Measurements from ENCODE around the gene VOPP1.
A peak's percentile ranks its signal among the peaks of the same experiment; 100 is the strongest.

VOPP1 gene

DNA sequence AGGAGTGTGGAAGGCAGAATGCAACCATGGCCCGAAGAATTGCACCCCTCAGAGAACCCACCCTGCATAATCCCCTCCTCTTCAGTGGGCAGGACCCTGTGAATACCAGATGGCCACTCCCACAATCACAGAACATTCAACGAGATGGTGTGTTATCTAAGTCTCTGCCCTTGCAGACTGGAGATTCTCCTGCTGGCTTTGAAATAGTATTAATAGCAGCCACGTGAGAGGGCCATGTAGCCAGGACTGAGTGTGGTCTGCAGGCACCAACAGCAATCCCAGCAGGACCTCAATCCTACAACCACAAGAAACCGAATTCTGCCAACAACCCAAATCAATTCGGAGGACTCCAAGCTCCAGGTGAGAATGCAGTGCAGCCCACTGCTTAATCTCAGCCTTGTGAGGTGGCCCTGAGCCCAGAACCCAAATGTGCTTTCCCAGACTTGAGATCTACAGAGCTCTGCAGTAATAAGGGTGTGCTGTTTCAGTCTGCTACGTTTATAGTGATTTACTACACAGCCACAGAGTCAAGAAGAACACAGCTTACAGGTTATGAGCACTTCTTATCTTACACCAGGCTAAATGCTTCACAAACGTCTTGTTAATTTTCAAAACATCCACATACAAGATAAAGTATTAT is 72.1 kb downstream of the VOPP1 start:
- Histone ChIP-seq H3K4me3 (ENCODE audit: low read depth, low read length) (no peak overlapping the region), H3K36me3 (ENCODE audit: control insufficient read depth, insufficient read depth, low read length) (peaks cover 7% of the 10 kb centered on the region), H3K9ac (ENCODE audit: low read depth, low read length) (no peak overlapping the region), H3K27me3 (ENCODE audit: control insufficient read depth, insufficient read depth, low read length) (no peaks in the 10 kb centered on the region), H3K9me3 (ENCODE audit: control insufficient read depth, insufficient read depth, low read length) (no peaks in the 10 kb centered on the region), H3K4me1 (ENCODE audit: control insufficient read depth, insufficient read depth, low read length) (no peaks in the 10 kb centered on the region)

DNA sequence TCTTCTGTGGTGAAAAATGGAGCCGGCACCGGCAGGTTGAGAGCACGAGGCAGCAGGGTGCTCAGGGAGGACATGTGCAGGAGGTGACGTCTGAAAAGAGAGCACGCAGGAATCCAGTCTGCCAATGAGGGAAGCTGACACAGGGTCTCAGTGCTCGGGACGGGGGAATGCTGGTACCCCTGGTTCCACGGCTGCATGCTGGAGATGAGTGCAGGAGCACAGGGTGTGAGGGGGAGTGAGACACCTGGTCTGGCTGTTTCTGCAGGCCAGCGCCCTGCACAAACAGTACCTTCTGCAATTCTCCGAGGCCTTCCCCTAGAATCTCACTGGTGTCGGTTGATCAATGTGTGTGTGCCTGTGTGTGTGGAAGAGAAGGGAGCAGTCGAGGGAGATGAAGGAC is 72.7 kb downstream of the VOPP1 start:
- Histone ChIP-seq H3K4me1 (ENCODE audit: control insufficient read depth, insufficient read depth, low read length) (no peaks in the 10 kb centered on the region), H3K9me3 (ENCODE audit: control insufficient read depth, insufficient read depth, low read length) (no peaks in the 10 kb centered on the region), H3K4me3 (ENCODE audit: low read depth, low read length) (no peak overlapping the region), H3K27me3 (ENCODE audit: control insufficient read depth, insufficient read depth, low read length) (no peaks in the 10 kb centered on the region), H3K9ac (ENCODE audit: low read depth, low read length) (no peak overlapping the region), H3K36me3 (ENCODE audit: control insufficient read depth, insufficient read depth, low read length) (peaks cover 7% of the 10 kb centered on the region)

DNA sequence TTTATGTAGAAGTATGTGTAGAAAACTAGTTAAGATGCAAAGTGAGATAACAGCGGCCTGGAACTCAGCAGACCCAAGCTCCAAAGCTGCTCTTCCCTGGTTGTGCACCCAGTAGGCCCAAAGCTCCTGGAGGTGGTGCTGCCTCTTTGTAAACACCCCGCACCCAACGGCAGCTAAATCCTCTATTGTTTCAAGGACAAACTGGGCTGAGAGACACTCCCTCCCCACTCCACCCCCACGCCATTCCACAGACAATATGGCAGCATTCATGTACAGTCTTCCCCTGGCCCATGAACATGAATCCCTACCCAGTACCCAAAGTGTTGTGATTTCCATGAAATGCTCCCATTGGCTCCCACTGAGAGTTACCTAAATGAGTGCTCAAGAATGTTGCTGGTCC is 73.5 kb downstream of the VOPP1 start:
- H3K9me3 ChIP-seq (ENCODE audit: control insufficient read depth, insufficient read depth, low read length) = no peaks in the 10 kb centered on the region
- H3K36me3 ChIP-seq (ENCODE audit: control insufficient read depth, insufficient read depth, low read length) = peaks cover 7% of the 10 kb centered on the region
- no peaks in the 10 kb centered on the region for H3K4me1 ChIP-seq (ENCODE audit: control insufficient read depth, insufficient read depth, low read length)
- no peak overlapping the region for H3K4me3 ChIP-seq (ENCODE audit: low read depth, low read length)
- H3K9ac ChIP-seq (ENCODE audit: low read depth, low read length) = no peak overlapping the region
- no peaks in the 10 kb centered on the region for H3K27me3 ChIP-seq (ENCODE audit: control insufficient read depth, insufficient read depth, low read length)

DNA sequence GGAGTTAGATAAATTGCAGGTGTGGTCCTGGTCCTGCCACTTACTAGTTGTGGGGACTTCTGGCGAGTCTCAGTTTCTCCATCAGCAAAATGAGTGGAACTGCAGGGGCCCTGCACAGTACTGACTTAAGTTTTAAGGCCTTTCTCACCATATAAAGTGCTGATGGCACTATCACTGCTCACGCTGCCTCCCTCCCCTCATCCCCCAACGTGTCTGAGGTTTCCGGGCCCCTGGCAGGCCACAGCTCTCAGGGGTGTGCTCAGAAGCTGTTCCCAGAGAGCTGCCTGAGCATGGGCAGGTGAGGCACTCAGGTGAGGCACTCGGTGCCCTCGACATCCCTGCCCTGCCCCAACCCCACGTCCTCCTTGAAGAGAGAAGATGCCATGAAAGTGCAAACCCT is 74.2 kb downstream of the VOPP1 start:
- peaks cover 7% of the 10 kb centered on the region for H3K36me3 ChIP-seq (ENCODE audit: control insufficient read depth, insufficient read depth, low read length)
- peak overlapping the region; percentile 37 for H3K9ac ChIP-seq (ENCODE audit: low read depth, low read length)
- H3K9me3 ChIP-seq (ENCODE audit: control insufficient read depth, insufficient read depth, low read length) = no peaks in the 10 kb centered on the region
- H3K4me3 ChIP-seq (ENCODE audit: low read depth, low read length) = no peak overlapping the region
- H3K27me3 ChIP-seq (ENCODE audit: control insufficient read depth, insufficient read depth, low read length) = no peaks in the 10 kb centered on the region
- no peaks in the 10 kb centered on the region for H3K4me1 ChIP-seq (ENCODE audit: control insufficient read depth, insufficient read depth, low read length)

DNA sequence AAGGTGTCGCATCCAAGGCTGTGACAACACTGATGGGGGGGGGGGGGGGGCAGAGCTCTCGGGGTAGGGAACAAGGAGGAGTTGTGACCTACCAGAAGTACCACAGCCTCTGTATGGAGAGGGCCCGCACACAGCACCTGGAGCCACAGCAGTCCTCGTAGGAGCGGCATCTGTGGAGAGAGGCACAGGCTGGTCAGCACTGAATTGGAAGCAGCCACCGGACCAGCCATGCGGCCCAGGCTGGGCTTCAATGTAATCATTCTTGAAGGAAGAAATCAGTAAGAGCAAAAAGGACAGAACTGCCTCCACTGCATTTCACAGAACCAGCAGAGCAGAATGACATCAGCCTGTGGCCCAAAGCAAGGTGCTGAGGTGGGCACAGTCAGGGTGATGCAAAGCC is 74.8 kb downstream of the VOPP1 start:
- Histone ChIP-seq H3K4me1 (ENCODE audit: control insufficient read depth, insufficient read depth, low read length) (no peaks in the 10 kb centered on the region), H3K9ac (ENCODE audit: low read depth, low read length) (no peak overlapping the region), H3K36me3 (ENCODE audit: control insufficient read depth, insufficient read depth, low read length) (peaks cover 7% of the 10 kb centered on the region), H3K4me3 (ENCODE audit: low read depth, low read length) (no peak overlapping the region), H3K9me3 (ENCODE audit: control insufficient read depth, insufficient read depth, low read length) (no peaks in the 10 kb centered on the region), H3K27me3 (ENCODE audit: control insufficient read depth, insufficient read depth, low read length) (no peaks in the 10 kb centered on the region)

DNA sequence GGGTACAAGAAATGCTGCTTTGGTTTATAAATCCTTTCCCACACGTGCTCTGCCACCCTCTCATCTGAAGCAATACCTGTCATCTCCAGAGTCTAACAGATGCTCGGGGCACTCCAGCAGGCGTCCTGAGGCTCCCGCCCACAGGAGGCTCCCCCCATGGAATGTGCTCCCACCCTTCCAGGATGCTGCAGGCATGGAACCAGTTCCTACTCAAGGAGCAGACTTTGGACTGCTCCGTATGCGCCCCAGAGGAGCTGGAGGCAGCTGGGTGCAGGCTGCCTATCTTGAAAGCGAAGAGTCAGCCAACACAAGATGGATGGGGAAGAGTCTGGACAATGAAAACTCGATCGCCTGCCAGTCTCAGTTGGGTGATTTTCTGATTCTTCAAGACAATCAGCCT is 75.4 kb downstream of the VOPP1 start:
- H3K4me1 ChIP-seq (ENCODE audit: control insufficient read depth, insufficient read depth, low read length) = no peaks in the 10 kb centered on the region
- no peak overlapping the region for H3K9ac ChIP-seq (ENCODE audit: low read depth, low read length)
- no peak overlapping the region for H3K4me3 ChIP-seq (ENCODE audit: low read depth, low read length)
- H3K36me3 ChIP-seq (ENCODE audit: control insufficient read depth, insufficient read depth, low read length) = peaks cover 7% of the 10 kb centered on the region
- H3K9me3 ChIP-seq (ENCODE audit: control insufficient read depth, insufficient read depth, low read length) = no peaks in the 10 kb centered on the region
- H3K27me3 ChIP-seq (ENCODE audit: control insufficient read depth, insufficient read depth, low read length) = no peaks in the 10 kb centered on the region

DNA sequence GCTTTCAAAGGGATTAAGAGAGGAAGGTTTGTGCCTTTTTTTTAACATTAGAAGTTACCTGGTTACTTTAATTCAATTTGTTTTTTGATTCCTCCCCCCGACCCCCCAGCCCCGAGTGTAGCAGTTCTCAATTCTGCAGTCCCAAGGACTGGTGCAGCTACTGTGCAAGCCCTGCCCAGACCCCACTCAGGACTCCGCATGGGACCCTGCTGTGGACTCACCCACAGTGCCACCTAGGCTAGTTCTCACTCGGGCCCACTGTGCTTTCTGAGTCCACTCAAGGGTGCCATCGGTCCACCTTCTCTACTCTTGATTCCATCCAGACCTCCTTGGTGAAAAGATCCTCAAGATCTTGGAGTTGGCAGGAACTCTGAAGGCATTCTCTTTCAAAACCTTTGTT is 77.4 kb downstream of the VOPP1 start:
- Histone ChIP-seq H3K4me1 (ENCODE audit: control insufficient read depth, insufficient read depth, low read length) (no peaks in the 10 kb centered on the region), H3K9ac (ENCODE audit: low read depth, low read length) (no peak overlapping the region), H3K27me3 (ENCODE audit: control insufficient read depth, insufficient read depth, low read length) (no peaks in the 10 kb centered on the region), H3K9me3 (ENCODE audit: control insufficient read depth, insufficient read depth, low read length) (no peaks in the 10 kb centered on the region), H3K4me3 (ENCODE audit: low read depth, low read length) (no peak overlapping the region), H3K36me3 (ENCODE audit: control insufficient read depth, insufficient read depth, low read length) (peaks cover 10% of the 10 kb centered on the region)

DNA sequence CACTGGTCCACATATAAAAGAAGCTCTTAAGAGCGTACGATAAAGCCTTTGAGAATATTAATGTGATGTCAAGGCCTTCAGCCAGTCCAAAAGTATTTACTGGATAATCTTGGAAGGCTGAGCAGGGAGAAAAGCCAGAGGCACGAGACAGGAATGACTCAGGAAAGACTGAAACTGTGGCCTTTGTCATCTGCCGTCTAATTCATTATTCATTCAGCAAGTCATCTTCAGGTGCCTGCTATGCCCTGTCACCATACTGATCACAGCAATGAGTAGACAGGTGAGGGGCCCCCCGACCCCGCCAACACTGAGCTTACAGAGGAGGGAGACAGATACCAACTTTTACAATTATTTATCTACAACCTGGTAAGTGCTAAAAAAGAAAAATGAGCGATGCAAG is 78.9 kb downstream of the VOPP1 start:
- Histone ChIP-seq H3K9ac (ENCODE audit: low read depth, low read length) (no peak overlapping the region), H3K4me1 (ENCODE audit: control insufficient read depth, insufficient read depth, low read length) (no peaks in the 10 kb centered on the region), H3K4me3 (ENCODE audit: low read depth, low read length) (no peak overlapping the region), H3K9me3 (ENCODE audit: control insufficient read depth, insufficient read depth, low read length) (no peaks in the 10 kb centered on the region), H3K36me3 (ENCODE audit: control insufficient read depth, insufficient read depth, low read length) (peaks cover 21% of the 10 kb centered on the region), H3K27me3 (ENCODE audit: control insufficient read depth, insufficient read depth, low read length) (no peaks in the 10 kb centered on the region)

DNA sequence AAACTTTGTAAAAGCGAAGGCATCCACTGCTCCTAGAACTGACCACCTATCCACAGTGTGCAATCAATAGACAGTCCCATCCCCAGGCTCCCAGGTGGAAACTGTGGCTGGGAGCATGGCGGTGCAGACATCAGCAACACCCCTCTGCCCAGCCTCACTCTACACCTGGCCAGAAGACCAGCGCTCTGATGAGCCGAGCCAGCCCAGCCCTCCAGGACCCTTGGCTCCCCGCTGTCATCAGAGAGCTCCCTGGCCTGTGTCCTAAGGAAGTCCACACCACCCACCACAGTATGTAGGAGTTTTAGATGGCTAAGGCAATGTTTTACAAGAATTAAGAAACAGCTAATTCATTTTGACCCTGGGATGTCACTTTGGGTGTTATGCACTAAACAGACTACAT is 81.0 kb downstream of the VOPP1 start:
- Histone ChIP-seq H3K9ac (ENCODE audit: low read depth, low read length) (no peak overlapping the region), H3K36me3 (ENCODE audit: control insufficient read depth, insufficient read depth, low read length) (peaks cover 17% of the 10 kb centered on the region), H3K9me3 (ENCODE audit: control insufficient read depth, insufficient read depth, low read length) (no peaks in the 10 kb centered on the region), H3K27me3 (ENCODE audit: control insufficient read depth, insufficient read depth, low read length) (no peaks in the 10 kb centered on the region), H3K4me3 (ENCODE audit: low read depth, low read length) (no peak overlapping the region), H3K4me1 (ENCODE audit: control insufficient read depth, insufficient read depth, low read length) (no peaks in the 10 kb centered on the region)

DNA sequence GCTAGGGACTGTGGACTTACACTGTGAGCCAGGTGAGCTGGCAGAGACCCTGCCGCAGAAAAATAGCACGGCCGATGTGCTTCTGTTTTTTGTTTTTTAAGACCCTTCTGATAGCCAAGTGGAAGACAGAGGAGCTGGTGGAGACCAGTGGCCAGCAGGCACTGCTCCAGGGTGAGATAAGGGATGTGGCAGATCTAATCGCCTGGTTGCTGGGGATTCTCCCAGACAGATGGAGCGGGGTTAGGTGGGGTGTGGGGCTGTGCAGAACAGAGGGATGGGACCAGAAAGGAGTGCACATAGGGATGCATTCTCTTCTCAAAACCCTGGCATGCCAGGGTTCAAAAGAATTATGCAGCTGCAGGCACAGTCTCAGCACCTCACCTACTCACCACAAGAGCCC is 82.2 kb downstream of the VOPP1 start:
- Histone ChIP-seq H3K9me3 (ENCODE audit: control insufficient read depth, insufficient read depth, low read length) (no peaks in the 10 kb centered on the region), H3K9ac (ENCODE audit: low read depth, low read length) (no peak overlapping the region), H3K27me3 (ENCODE audit: control insufficient read depth, insufficient read depth, low read length) (no peaks in the 10 kb centered on the region), H3K36me3 (ENCODE audit: control insufficient read depth, insufficient read depth, low read length) (peaks cover 17% of the 10 kb centered on the region), H3K4me3 (ENCODE audit: low read depth, low read length) (no peak overlapping the region), H3K4me1 (ENCODE audit: control insufficient read depth, insufficient read depth, low read length) (no peaks in the 10 kb centered on the region)

DNA sequence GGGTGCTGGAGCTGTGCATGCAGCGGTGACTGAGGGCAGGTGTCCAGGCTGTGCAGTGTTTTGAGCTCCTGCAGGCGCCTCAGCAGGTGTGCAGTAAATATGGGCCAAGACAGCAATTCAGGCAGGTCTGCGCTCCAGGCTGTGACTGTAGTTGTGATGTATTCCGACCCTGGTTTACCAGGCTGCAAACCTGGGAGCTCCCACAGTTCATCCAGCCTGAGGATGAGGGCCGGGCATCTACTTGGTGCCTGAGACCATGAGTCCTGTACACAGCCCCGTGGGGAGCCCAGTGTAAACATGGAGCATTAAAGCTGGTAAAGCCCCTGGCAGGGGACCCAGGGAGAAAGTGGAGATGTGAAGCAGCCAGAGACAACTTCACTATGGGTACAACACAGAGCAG is 82.8 kb downstream of the VOPP1 start:
- Histone ChIP-seq H3K4me3 (ENCODE audit: low read depth, low read length) (no peak overlapping the region), H3K9ac (ENCODE audit: low read depth, low read length) (no peak overlapping the region), H3K36me3 (ENCODE audit: control insufficient read depth, insufficient read depth, low read length) (peaks cover 17% of the 10 kb centered on the region), H3K4me1 (ENCODE audit: control insufficient read depth, insufficient read depth, low read length) (no peaks in the 10 kb centered on the region), H3K9me3 (ENCODE audit: control insufficient read depth, insufficient read depth, low read length) (no peaks in the 10 kb centered on the region), H3K27me3 (ENCODE audit: control insufficient read depth, insufficient read depth, low read length) (no peaks in the 10 kb centered on the region)

DNA sequence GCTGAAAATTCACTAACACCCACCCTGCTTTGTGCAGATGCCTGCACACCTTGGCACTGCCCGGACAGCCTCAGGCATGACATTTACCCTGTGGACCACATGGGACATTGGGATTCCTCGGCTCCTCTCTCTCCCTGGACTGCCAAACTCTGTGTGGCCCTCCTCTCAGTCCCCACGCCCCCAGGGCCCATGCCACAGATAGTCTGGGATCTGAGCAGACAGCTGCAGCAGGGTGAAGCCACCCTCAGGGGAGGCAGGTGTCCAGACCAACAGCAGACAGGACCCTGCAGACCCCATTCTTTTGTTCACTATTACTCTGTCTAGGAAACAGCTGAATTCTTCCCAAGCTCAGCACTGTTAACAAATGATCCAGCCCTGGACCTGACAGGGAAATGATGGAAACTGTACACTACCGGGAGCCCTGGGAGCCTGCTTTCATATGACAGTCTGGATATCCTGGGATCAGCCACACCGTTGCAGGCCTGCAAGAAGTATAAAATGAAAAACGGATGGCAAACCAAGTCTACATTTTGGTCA is 83.4 kb downstream of the VOPP1 start:
- no peaks in the 10 kb centered on the region for H3K4me1 ChIP-seq (ENCODE audit: control insufficient read depth, insufficient read depth, low read length)
- no peak overlapping the region for H3K4me3 ChIP-seq (ENCODE audit: low read depth, low read length)
- H3K9me3 ChIP-seq (ENCODE audit: control insufficient read depth, insufficient read depth, low read length) = no peaks in the 10 kb centered on the region
- H3K27me3 ChIP-seq (ENCODE audit: control insufficient read depth, insufficient read depth, low read length) = no peaks in the 10 kb centered on the region
- H3K9ac ChIP-seq (ENCODE audit: low read depth, low read length) = no peak overlapping the region
- peaks cover 17% of the 10 kb centered on the region for H3K36me3 ChIP-seq (ENCODE audit: control insufficient read depth, insufficient read depth, low read length)

All from iPS-15b (cell line).